NCI-H774 (cell line): ENCODE measurements around the gene BTK.

Source experiments
- DNase-seq: peaks from one replicate; lab custom pipeline; 2025; lab: John Stamatoyannopoulos, UW

Gene BTK

DNA sequence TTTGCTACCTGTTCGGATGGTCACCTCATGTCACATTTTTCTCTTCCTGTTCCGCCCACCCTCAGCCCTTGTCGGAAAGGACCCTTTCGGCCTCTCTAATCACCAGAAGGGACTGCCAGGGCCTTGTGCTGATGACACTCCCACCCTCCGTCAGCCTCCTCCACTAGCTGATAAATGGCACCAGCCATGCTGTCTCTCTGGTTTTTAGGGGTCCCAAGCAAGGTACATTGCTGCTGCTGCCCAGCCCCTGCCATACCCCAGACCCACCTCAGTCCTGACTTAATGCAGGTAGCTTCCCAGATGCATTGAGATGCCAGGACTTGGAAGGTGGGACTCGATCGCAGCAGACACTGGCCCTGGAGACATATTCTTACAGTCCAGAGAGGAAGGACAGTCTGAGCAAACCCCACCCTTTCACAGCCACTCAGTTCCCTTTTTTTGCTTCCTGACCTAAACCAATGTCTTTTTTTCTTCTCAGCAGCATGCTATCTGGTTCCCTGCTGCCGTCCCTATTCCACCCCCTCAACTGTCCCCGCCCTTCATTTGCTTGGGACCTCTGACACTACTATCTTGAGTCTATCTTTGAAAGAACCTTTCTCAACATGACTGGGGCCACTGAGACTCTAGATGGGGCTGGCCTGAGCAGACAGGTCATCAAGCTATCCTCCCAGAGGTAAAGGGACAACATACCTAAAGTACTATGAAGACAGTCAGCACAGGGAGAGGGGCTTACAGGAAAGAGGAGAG lies at the start of gene BTK:
TSS of gene BTK (minus strand) at position 397 of the 747 bp plus-strand sequence. CDS start 10,907 bp downstream, outside the sequence.
- DNase-seq: no peak

DNA sequence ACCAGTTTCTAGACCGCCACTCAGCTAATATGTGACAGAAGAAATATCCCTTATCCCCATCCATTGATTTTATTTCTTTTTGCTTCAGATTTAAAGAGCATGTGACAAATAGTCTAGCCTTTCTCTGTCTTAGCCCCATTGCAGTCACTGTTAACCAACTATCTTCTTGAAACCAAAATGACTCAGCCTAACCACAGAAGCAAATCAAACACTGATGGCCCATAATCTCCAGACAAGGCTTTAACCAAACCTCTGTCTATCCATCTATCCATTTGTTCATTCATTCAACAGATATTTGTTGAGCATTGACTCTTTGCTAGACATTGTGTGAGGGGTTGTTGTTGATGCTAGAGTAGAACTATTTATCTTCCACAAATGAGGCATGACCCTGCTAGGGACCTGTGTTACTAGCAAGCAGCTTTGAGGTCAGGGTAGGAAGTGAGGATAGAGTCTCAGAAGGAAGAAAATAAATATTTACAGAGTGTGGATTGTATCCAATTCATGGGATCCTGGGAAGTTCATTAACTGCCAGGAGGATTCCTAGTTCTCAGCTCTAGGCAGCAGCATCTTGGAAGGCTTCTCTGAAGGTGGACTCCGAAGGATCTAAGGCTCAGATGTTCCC lies 44.6 kb upstream of the BTK start:
- DNase-seq: no peak

DNA sequence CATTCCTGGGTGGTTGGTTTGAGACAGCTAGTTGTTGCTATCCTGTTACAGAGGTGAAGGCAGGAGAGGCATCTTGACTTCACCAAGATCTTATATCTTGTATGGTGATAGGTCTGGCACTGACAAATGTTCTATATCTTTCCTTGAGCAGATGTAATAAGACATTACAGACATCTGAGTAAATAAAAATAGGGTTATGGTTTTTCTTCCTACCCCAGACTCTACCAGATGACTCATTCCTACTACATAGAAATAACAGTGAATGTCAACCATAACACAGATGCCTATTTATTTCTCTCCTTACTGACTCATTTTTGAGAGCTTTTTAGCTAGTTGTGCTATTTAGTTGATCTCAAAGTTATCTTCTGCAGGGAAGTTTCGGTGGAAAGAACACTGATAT lies 43.9 kb upstream of the BTK start:
- no peak for DNase-seq

DNA sequence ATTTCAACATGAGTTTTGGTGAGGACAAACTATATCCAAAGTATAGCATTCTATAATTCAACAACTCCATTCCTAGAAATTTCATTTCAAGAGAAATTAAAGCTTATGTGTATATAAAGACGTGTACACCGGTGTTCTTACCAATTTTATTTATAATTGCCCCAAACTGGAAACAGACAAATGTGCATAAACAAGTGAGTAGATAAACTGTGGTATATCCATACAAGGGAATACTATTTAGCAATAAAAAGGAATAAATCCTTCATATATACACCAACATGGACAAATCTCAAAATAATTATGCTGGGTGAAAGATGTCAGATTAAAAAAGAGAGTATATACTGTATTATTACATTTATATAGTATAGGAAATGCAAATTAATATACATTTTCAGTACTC lies 42.0 kb upstream of the BTK start:
- DNase-seq: no peak

DNA sequence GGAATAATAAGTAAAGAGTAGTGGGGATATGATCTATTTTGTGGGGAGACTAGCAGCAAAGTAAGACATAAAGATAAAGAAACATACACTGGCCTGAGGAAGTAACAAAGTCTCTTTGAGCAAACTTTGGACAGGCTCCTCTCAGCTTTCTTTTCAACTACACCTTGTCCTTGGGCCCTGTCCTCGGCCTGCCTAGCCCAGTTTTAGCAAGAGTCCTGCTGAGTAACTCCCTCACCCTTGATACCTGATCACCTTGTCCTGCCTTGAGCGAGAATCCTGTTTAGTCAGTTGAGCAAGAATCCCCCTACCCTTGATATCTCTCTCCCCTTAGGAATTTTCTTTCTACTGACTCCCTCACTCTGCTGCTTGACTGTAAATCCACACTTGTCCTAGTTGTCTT lies 33.5 kb upstream of the BTK start:
- DNase-seq: no peak

DNA sequence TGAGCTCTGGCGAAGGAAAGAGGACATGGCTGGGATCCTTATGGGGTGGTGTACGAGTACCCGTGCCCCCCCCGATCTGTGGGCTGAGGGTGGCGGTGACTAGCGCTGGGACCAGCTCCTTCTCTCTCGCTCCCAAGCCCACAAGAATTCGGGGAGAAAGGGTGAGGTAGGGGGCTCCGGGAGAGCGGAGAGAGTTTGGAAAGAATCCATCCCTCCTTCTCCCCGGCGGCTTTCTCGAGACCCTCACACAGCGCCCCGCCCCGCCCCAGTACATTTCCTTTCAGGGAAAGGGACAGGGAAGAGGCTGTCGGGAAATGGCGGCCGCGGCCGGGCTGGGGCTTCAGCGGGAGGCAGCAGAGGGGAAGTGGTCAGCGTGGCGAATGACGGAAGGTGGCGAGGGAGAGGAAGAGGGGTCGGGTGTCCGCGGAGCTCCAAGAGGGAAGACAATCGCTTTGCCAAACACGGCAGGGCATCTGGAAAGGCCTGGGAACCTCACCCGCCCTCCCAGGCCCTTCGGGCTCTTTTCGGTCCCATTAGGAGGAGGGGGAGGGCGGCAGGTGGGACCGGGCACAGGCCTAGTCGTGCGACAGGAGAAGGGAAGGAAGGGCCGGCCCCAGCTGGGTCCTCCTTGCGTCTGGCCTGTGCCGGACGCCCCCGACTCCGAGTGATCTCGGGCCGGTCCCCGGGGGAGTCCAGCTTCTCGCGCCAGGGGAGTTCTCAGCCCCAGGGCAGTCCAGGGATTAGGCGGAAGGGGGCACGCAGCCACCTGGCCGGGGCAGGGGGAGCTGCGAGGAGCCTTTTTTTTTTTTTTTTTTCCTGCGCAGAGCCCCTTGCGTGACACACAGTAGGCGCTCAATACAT lies 32.2 kb upstream of the BTK start:
- no peak for DNase-seq

DNA sequence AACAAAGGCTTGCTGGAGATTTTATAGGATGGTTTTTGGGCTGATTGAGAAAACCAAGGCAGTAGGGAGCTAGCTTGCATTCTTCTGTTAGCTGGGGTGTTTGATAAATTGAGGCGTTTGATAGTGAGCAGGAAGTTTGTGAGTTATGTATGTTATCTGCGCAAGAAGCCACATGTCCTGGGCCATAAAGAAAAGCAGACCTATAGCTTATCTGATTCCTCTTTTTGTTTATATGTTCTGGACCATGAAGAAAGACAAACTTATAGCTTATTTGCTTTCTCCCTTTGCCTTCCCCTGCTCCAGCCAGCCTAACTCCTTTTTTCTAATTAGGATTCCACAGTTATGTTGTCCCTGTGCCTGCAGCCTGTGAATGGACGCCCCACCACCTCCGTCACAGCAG lies 31.2 kb upstream of the BTK start:
- DNase-seq: no peak

DNA sequence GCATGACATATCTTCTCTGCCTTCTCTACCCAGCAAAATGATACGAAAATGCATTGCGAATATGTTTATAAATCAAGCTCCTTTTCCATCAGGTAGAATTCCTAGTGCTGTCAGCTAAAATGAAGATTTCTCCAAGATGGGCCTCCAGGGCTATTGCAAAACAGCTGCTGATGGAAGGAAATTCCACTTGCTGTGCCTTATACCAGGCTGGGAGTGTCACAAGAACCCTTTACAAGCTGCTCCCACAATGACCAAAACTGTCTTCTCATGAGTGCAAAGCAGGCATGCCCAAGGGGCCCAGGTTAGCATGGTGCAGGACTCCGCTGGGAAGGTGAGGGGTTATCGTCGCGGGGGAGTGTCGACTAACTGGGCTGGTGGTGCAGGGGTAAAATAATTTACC lies 30.7 kb upstream of the BTK start:
- no peak for DNase-seq

DNA sequence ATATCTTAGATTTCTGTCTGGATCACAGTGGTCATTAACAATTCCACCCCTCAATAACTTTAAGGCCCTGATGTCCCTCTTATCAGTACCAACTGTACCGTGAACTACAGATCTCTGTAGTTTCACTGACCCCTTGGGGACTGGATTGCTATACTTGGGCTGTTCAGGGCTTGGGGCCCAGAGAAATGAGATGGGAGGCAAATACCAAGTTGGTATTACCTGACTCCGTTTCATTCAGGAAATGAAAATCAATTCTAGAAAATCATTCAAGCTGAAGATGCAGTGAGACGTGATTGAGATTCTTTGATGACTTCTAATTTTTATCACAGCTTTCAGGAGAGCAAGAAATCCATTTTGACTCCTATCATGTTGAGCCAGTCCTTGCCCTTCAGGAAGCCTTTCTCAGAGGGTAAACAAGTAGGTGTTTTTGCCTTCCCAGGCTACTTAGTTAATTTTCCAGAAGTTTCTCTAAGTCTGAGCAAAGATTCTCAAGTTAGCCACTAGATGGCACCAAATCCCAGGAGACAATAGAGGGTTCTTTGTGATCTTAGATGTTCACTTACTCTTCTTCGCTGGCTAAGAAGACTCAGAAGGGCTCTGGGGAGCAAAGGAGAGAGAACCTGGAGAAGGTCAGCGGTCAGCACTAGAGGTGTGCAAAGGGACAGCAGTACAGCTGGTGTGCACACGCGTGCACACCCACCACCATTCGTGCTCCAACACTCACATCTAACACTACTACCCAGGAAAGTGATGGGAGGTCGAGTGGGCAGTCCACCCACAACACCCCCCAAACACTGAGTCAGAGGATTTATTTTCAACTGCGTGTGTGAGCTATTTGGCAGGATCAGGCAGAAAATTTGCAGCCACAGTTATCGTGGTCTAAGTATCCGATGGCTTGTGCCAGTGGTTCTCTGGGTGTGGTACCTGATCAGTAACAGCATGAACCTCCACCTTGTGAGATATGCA lies 29.5 kb upstream of the BTK start:
- DNase-seq: no peak

DNA sequence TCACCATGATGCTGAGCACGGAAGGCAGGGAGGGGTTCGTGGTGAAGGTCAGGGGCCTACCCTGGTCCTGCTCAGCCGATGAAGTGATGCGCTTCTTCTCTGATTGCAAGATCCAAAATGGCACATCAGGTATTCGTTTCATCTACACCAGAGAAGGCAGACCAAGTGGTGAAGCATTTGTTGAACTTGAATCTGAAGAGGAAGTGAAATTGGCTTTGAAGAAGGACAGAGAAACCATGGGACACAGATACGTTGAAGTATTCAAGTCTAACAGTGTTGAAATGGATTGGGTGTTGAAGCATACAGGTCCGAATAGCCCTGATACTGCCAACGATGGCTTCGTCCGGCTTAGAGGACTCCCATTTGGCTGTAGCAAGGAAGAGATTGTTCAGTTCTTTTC lies 26.0 kb upstream of the BTK start:
- DNase-seq: no peak

DNA sequence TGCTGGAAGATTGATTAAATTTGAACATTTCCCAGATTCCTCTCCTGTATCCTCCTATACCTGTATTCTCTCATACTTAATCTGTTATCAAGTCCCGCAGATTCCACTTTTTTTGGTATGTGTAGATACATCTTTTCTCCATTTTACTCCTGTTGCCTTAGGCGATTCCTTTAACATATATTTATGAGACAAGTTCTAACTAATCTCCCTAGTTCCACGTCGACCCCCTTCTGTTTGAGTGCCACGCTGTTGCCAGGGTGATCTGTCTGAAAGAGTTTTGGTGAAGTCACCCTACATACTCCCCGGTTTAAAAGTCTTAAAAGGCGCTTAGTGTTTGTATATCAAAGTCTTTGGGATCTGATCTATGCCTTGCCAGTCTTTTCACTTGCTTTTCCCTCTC lies 24.5 kb upstream of the BTK start:
- no peak for DNase-seq

DNA sequence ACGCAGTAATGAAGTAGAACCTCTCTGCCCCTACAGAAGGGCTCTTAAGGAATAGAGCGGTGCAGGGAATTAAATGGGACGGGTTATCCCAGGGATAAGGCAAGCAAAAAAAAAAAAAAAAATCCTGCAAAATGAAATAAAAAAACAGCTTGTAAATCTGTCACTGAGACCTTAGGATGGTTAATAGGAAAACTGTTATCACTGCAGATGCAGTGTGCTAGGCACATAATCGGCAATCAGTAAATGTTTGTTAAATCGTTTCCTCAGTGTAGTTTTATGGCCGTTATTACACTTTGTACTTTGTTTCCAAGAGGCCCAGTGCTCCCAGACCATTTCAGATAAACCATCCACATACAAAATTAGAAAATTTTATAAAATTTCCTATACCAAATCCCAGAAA lies 23.1 kb upstream of the BTK start:
- DNase-seq: no peak

DNA sequence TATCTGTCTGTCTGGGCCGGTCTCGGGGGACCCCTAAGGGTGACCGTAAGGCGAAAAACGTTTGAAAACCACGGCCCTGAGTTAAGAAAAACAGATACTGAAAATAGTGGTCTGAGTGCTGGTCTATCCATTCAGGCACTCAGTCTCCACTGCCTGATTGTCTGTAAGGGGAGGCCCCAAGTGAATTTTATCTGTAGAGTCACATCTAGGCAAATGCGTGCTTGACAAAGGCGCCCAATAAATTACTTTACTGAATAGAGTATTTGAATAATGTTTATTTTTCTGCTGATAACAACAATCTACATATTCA lies 22.5 kb upstream of the BTK start:
- no peak for DNase-seq

DNA sequence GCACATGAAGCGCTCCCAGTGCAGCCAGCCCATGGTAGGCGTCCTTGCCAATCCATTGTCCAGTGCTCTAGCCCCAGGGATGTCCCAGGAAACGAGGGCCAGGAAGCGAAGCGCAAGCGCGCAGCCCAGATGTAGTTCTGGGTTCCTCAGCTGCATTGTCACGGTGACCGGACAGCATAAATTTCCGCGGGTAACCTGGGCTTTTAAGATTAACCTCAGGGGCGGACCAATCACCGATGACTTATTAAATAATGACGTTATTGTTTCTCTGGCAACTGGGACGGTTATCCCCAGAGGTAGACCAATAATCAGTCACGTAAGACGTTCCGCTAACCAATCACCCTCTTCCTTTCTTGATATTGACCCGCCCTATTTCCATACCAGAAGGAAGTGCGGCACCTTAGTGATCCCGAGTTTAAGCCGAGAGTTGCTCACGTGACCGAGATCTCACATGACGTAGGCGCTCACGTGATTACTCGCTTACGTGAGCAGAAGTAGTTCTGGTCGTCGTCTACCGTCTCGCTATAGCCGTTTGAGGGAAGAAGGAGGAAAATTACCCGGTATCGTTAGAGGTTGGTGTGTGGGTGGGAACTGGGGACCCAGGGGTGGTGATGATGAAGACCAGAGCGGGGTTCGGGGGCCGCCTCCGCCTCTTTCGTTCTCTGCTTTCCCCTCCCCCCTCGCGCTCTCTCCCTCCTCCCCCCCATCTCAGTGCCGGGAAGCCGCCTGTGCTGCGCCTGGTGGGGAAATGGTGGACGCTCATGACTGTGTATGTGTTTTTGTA lies 21.9 kb upstream of the BTK start, which contains the start of the genes GLA and HNRNPH2:
TSS of gene GLA (minus strand) at position 178 of the 784 bp plus-strand sequence. CDS start at position 156, 22 bp downstream.
TSS of gene HNRNPH2 (plus strand) at position 475 of the 784 bp plus-strand sequence. CDS start 3,767 bp downstream, outside the sequence.
- DNase-seq: peak; percentile 91

DNA sequence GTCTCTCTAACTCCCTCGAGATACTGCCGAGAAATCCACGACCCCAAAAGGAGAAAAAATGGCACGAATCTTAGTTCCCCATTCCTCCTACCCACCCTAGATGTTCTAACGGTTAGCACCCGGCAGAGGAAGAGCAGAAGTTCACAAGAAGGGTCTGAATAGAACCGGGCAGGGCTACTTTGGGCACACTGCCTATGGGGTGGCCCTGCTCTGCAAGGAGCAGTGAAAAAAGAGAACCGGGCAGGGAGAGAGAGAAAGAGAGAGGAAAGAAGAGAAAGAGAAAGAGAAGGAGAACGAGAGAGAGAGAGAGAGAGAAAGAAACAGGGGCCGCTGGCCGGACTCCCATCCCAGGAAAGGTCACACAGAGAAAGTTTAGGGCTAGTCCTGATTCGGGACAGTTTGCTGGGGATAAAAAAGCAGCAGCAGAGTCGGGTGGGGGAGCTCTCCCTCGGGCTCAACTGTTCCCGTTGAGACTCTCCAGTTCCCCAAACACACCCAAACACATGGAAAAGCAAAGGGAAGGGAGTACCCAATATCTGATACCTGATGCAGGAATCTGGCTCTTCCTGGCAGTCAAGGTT lies 21.3 kb upstream of the BTK start:
- DNase-seq: no peak

DNA sequence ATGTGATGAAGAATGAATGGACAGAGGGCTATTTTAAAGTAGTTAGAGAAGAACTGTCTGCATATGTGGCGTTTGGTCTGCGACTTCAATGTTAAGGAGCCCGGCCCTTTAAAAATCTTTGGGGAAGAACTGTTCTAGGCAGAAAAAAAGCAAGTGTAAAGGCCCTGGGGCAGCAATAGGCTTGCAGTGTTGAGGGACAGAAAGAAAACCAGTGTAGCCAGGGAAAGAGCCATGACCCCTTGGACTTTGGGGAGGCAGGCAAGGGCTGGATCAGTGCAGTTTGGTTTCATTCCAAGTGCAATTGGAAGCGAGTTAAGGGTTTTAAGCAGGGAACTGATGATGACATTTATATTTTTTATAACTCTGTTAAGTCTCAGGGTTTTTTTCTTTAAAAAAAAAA lies 13.8 kb upstream of the BTK start:
- no peak for DNase-seq

DNA sequence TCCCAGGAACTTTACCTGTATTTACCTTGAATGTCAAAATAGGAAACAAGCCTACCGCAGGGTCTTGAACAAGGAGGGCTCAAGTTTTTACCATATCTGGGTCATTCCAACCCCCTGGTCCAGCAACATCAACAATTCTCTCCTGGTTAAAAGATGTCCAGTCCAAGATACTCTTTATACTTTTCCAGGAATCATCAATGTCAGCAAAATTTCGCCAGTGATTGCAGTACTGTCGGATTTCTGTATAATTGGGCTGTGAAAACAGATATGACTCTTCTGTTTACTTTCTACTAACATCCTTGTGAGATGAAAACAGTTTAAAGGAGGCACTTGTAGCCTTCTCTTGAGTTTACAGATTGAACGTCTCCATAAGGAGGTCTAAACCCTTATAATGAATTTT lies 12.7 kb upstream of the BTK start:
- DNase-seq: no peak

DNA sequence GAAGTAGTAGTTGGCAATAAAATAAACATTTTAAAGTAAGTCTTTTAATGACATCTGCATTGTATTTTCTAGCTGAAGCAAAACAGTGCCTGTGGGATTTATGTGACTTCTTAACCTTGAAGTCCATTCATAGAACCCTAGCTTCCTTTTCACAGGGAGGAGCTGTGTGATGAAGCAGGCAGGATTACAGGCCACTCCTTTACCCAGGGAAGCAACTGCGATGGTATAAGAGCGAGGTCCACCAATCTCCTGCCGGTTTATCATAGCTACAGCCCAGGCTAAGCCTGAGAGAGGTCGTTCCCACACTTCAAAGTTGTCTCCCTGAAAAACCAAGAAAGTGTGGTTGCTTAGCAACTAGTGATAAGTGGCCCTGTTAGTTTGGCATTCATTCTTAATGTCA lies 11.8 kb upstream of the BTK start:
- no peak for DNase-seq

DNA sequence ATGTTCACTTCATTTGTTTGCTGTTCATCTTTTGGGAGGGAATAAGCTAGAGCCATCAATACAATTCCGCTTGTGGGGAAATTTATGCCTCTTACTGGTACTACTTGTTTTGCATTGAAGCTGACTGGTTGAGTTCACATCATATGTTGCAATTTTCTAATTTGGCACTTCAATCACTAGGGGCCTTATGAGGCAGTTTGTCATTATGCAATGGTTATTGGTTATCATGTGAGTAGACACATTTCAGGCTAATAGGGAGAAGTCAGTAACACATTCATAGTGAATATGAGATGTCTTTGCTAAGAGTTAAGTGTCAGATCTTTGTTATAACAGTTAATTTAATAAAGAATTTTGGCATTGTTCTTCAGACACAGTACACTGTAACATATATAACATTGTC lies 9.8 kb upstream of the BTK start:
- no peak for DNase-seq

DNA sequence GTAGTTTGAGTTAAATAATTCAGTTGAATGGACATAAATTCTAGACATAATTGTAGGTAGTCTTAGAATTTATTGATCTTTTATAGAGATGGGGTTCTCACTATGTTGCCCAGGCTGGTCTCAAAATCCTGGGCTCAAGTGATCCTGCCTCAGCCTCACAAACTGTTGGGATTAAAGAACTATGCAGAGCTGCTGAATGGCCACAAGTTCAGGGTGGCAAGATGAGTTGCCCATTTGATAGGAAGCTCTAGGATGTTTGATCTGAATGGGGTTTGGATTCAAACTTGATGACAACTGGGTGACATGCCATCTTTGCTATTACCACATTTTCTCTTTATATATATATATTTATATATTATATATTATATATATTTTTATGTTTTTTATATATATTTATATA lies 8.4 kb upstream of the BTK start:
- no peak for DNase-seq
